Activated CD8-positive, alpha-beta T cell treated with anti-CD3 and anti-CD28 coated beads for 36 hours (primary cell): ENCODE data around the gene CWC27. TPM values are rescaled to one million over a fixed set of nuclear protein-coding genes. Genes with fewer than 3 reads are reported as not detected.

Experiments used
- ATAC-seq: fragments of 200-7000 bp; cut with Tn5 transposase; one replicate; pipeline ENCODE4 v1.10.0; 2021; ENCODE audit warnings: mild to moderate bottlenecking, moderate library complexity
- CTCF ChIA-PET: fragments of 350-600 bp; sonication (Branson Sonifier 250); formaldehyde crosslinking; loops from one replicate; lab custom pipeline; 2021; ENCODE audit warnings: antibody characterized with exemption; lab: Charles Lee
- POLR2A ChIA-PET: fragments of 350-600 bp; sonication (Branson Sonifier 250); formaldehyde crosslinking; loops from one replicate; lab custom pipeline; 2021; ENCODE audit warnings: antibody characterized with exemption; lab: Charles Lee
- DNase-seq: peaks from one replicate; pipeline ENCODE4 v3.0.0-alpha.2; 2020
- H3K27ac Mint-ChIP-seq: one replicate; pipeline ENCODE4 v1.8.0; 2021; ENCODE audit warnings: mild to moderate bottlenecking, mixed read lengths
- H3K27me3 Mint-ChIP-seq: one replicate; pipeline ENCODE4 v1.8.0; 2021; ENCODE audit warnings: mixed read lengths
- H3K36me3 Mint-ChIP-seq: one replicate; pipeline ENCODE4 v1.8.0; 2021; ENCODE audit warnings: low read depth, mixed read lengths
- H3K4me1 Mint-ChIP-seq: one replicate; pipeline ENCODE4 v1.8.0; 2021; ENCODE audit warnings: low read depth, mixed read lengths
- H3K4me3 Mint-ChIP-seq: one replicate; pipeline ENCODE4 v1.8.0; 2021; ENCODE audit warnings: mild to moderate bottlenecking, moderate library complexity, mixed read lengths
- H3K9me3 Mint-ChIP-seq: one replicate; pipeline ENCODE4 v1.8.0; 2021; ENCODE audit warnings: mixed read lengths
- intact Hi-C: fragments of 100-400 bp; cut with micrococcal nuclease; formaldehyde crosslinking; loops from one replicate; pipeline ENCODE4 v1.10.0; 2022
- total RNA-seq, 2 experiments: library from RNA; stranded (reverse); gene quantifications; one replicate each; pipeline ENCODE4 v1.2.3, GENCODE V29; 2021
- TF ChIP-seq, protein P1 (sequence below): fragments of 200-600 bp; IDR thresholded peaks from one replicate; pipeline ENCODE4 v1.8.0; 2022; ENCODE audit warnings: antibody characterized with exemption, mild to moderate bottlenecking

CWC27 gene
- total RNA-seq, 2 experiments from 2014 or later = 32.3 to 38.1 TPM

DNA sequence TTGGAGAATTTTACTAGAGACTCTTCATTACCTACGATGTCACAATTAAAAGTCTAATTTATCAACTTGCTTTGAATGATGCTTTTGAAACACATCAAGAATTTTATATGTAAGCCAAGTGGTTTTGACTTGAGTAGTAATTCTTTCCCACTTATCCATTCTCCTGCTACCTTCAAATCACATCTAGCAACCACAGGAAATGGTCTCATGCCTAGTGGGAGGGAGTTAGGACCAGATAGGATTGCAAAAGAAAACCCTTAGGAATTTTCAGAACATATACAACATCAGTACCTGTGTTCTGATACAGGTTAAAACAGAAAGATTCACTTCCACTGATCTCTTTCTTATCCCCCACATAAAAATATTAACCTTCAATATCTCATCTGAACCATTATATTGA lies 260.4 kb downstream of the CWC27 start:
- H3K27me3 Mint-ChIP-seq = no peaks in the 10 kb centered on the region
- ATAC-seq (no peak), DNase-seq (no peak)
- intact Hi-C loops = no loop called here
- H3K9me3 Mint-ChIP-seq = no peaks in the 10 kb centered on the region
- no peak overlapping the region for H3K4me3 Mint-ChIP-seq
- peaks cover 10% of the 10 kb centered on the region for H3K4me1 Mint-ChIP-seq
- no peak overlapping the region for H3K27ac Mint-ChIP-seq
- ChIA-PET POLR2A (no interaction called here), CTCF (no interaction called here)
- no peaks in the 10 kb centered on the region for H3K36me3 Mint-ChIP-seq
- TF ChIP-seq, protein P1, sequence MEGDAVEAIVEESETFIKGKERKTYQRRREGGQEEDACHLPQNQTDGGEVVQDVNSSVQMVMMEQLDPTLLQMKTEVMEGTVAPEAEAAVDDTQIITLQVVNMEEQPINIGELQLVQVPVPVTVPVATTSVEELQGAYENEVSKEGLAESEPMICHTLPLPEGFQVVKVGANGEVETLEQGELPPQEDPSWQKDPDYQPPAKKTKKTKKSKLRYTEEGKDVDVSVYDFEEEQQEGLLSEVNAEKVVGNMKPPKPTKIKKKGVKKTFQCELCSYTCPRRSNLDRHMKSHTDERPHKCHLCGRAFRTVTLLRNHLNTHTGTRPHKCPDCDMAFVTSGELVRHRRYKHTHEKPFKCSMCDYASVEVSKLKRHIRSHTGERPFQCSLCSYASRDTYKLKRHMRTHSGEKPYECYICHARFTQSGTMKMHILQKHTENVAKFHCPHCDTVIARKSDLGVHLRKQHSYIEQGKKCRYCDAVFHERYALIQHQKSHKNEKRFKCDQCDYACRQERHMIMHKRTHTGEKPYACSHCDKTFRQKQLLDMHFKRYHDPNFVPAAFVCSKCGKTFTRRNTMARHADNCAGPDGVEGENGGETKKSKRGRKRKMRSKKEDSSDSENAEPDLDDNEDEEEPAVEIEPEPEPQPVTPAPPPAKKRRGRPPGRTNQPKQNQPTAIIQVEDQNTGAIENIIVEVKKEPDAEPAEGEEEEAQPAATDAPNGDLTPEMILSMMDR = no peak

DNA sequence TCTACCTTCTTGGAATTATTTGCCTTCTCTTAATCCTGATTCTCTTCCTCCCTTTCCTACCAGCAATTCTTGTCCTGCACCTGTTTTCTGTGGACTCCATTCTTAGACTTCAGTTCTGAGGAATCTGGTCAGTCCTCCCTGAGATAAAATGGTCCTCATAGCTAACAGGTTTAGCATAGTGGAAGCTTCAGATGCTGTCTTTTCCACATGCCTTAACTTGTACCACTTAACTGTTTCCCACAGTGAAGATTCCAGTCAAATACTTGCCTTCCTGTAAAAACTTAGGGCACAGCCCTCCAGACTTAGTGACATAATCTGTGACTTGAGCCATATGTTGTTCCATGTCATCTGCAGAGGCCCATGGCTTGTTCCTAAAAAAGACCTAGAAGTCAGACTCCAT lies 261.3 kb downstream of the CWC27 start:
- ChIA-PET CTCF (no interaction called here), POLR2A (interaction anchor here (0.6 kb wide), 1 partner anchor 14 kb away, joined by 3 read pairs; no protein-coding TSS in a partner anchor)
- H3K36me3 Mint-ChIP-seq = no peaks in the 10 kb centered on the region
- H3K27me3 Mint-ChIP-seq = no peaks in the 10 kb centered on the region
- TF ChIP-seq, protein P1 = no peak
- intact Hi-C loops = no loop called here
- no peak for DNase-seq
- no peak overlapping the region for H3K27ac Mint-ChIP-seq
- peaks cover 12% of the 10 kb centered on the region for H3K4me1 Mint-ChIP-seq
- no peak overlapping the region for H3K4me3 Mint-ChIP-seq
- no peak for ATAC-seq
- H3K9me3 Mint-ChIP-seq = no peaks in the 10 kb centered on the region

DNA sequence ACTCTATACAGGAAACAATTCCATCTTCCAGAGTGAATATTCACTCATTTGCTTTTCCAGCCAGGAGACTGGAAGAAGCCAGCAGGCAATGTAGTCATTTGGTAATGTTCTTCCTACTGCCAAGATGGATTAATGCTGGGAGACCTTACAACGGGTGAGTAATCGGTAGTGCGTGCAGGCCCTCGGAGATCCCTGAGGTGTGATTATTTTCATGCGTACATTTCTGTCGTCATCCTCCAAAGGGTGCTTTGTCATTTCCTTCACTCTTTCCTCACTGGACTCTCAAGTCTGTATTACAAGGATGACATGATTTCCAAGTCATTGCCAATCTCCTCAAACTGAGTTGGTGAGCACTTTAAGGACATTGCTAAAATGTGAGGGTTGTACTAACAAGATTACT lies 263.5 kb downstream of the CWC27 start:
- POLR2A ChIA-PET = no interaction called here
- H3K4me3 Mint-ChIP-seq = no peak overlapping the region
- H3K27me3 Mint-ChIP-seq = no peaks in the 10 kb centered on the region
- TF ChIP-seq, protein P1 = no peak
- intact Hi-C loops = no loop called here
- H3K9me3 Mint-ChIP-seq = no peaks in the 10 kb centered on the region
- H3K36me3 Mint-ChIP-seq = no peaks in the 10 kb centered on the region
- no peak overlapping the region for H3K27ac Mint-ChIP-seq
- DNase-seq (no peak), ATAC-seq (no peak)
- H3K4me1 Mint-ChIP-seq = peaks cover 18% of the 10 kb centered on the region
- CTCF ChIA-PET = no interaction called here

DNA sequence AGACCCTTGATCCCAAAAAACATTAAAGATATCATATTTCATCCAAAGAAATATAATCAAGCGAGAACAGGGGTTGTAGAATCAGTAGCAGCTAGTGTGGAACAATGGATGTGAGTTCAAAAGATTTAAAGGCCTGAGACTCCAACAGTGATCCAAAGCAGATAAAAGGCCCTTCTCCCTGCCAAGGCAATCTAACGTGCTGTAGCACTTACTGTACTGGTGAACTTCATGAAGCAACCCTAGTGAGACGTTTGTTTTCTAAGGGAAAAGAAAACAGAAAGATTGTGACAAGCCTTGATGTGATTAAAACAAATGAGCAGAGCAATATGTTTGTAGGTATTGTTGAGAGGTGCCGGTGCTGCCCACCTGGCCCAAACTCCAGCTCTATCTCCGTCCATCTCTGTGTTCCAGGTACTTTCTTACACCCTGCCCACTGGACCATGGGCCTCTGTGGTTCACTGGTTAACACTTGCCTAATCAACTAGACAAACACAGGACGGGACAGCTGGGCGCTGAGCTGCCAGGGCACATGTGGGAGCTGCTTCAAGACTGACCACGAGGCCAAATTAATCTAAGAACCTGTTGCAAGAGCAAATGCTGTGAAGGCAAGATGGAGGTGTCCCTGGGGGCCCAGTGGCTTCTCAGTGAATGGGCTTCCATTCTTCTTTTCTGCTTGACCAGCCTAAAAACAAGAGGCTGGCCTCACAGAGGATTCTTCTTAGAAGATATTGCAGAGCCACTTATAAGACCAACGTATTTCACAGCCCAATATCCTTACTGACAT lies 265.5 kb downstream of the CWC27 start:
- Mint-ChIP-seq H3K9me3 (no peaks in the 10 kb centered on the region), H3K4me1 (peaks cover 28% of the 10 kb centered on the region), H3K27me3 (no peaks in the 10 kb centered on the region), H3K4me3 (peak overlapping the region; percentile 48), H3K27ac (peak overlapping the region; percentile 80), H3K36me3 (no peaks in the 10 kb centered on the region)
- CTCF ChIA-PET = interaction anchor here (1.1 kb wide), 1 partner anchor 77 kb away, joined by 3 read pairs; no protein-coding TSS in a partner anchor
- DNase-seq (no peak), ATAC-seq (no peak)
- TF ChIP-seq, protein P1 = no peak
- POLR2A ChIA-PET = interaction anchor here (1.1 to 1.6 kb wide), 4 partner anchors 8 to 70 kb away, joined by 3 to 4 read pairs (median 3); no protein-coding TSS in a partner anchor
- intact Hi-C loops = no loop called here

DNA sequence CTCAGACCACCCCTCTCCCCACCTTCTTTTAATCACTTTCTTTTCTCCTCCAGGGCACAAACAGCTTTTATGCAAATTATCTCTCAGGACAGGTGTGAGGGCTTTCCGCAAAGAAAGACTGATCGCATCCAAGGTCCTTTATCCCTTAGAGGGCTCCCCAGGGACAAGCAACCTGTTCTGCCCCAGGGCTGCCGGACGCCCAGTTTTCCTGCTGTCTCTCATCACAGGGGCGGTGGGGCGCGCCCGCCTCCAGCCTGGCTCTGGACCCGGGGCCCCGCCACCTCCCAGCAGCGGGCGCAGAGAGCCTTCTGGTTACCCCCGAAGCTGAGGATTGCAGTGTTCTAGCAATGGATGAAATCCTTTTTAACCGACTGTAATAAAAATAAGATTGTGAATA lies 266.1 kb downstream of the CWC27 start:
- ATAC-seq = no peak
- H3K4me1 Mint-ChIP-seq = peaks cover 28% of the 10 kb centered on the region
- CTCF ChIA-PET = no interaction called here
- POLR2A ChIA-PET = interaction anchor here (1.0 to 1.6 kb wide), 5 partner anchors 8 to 36 kb away, joined by 3 to 4 read pairs (median 3); no protein-coding TSS in a partner anchor
- H3K9me3 Mint-ChIP-seq = no peaks in the 10 kb centered on the region
- H3K4me3 Mint-ChIP-seq = peak overlapping the region; percentile 68
- H3K36me3 Mint-ChIP-seq = no peaks in the 10 kb centered on the region
- H3K27ac Mint-ChIP-seq = peak overlapping the region; percentile 93
- intact Hi-C loops = no loop called here
- TF ChIP-seq, protein P1 = no peak
- no peak for DNase-seq
- H3K27me3 Mint-ChIP-seq = no peaks in the 10 kb centered on the region
